ENCODE results near the gene DDR2.

- TF ChIP-seq POLR2A (IDR thresholded peaks at IDR 0.05; ENCODE audit: low read length) (no peak), GATA1 (IDR thresholded peaks at IDR 0.05; ENCODE audit: low read depth, low read length) (no peak)
These were observed 55.6 kb downstream of the DDR2 start for GRCh38 chr1:162687870-162688269.

Data from erythroblast (primary cell).